Hepatocyte (in vitro differentiated cells): ENCODE results near the gene EPB41L1. TPM values are rescaled to one million over a fixed set of nuclear protein-coding genes. Genes with fewer than 3 reads are reported as not detected.

Experiments used
- DNase-seq: peaks from one replicate; pipeline ENCODE4 v3.0.0-alpha.2; 2016; ENCODE audit warnings: low spot score
- H2AFZ ChIP-seq: fragments of 200-600 bp; sonication (generic); 2 replicates; pipeline ENCODE4 v1.6.0; 2016; ENCODE audit warnings: antibody characterized with exemption, mild to moderate bottlenecking
- H3K27ac ChIP-seq: fragments of 200-600 bp; sonication (generic); 2 replicates; pipeline ENCODE4 v1.5.1; 2016; ENCODE audit warnings: mild to moderate bottlenecking
- H3K27me3 ChIP-seq: fragments of 200-600 bp; sonication (generic); 2 replicates; pipeline ENCODE4 v1.6.1; 2016
- H3K36me3 ChIP-seq: fragments of 200-600 bp; sonication (generic); replicated peaks from 2 replicates; pipeline ENCODE4 v1.5.1; 2016; ENCODE audit warnings: low read depth; ENCODE audit not compliant: insufficient read depth
- H3K4me1 ChIP-seq: fragments of 200-600 bp; sonication (generic); 2 replicates; pipeline ENCODE4 v1.5.1; 2016; ENCODE audit warnings: mild to moderate bottlenecking, moderate library complexity; ENCODE audit not compliant: insufficient read depth
- H3K4me2 ChIP-seq: fragments of 200-600 bp; sonication (generic); 2 replicates; pipeline ENCODE4 v1.6.0; 2016
- H3K4me3 ChIP-seq: fragments of 200-600 bp; sonication (generic); 2 replicates; pipeline ENCODE4 v1.5.1; 2016; ENCODE audit warnings: mild to moderate bottlenecking
- H3K79me2 ChIP-seq: fragments of 200-600 bp; sonication (generic); 2 replicates; pipeline ENCODE4 v1.6.0; 2017; ENCODE audit warnings: mild to moderate bottlenecking
- H3K9me2 ChIP-seq: fragments of 200-600 bp; sonication (generic); replicated peaks from 2 replicates; pipeline ENCODE4 v1.6.0; 2017; ENCODE audit warnings: mild to moderate bottlenecking; ENCODE audit not compliant: insufficient read depth
- H3K9me3 ChIP-seq: fragments of 200-600 bp; sonication (generic); 2 replicates; pipeline ENCODE4 v1.5.1; 2016; ENCODE audit warnings: low read depth, mild to moderate bottlenecking
- H4K20me1 ChIP-seq: fragments of 200-600 bp; sonication (generic); 2 replicates; pipeline ENCODE4 v1.6.0; 2016; ENCODE audit warnings: mild to moderate bottlenecking; ENCODE audit not compliant: insufficient read depth, poor library complexity, severe bottlenecking
- CTCF ChIP-seq: fragments of 200-600 bp; sonication (generic); IDR thresholded peaks from 2 replicates; pipeline ENCODE4 v1.5.1; 2016; ENCODE audit warnings: antibody characterized with exemption, mild to moderate bottlenecking; ENCODE audit not compliant: poor library complexity
- EZH2 ChIP-seq: fragments of 200-600 bp; sonication (generic); IDR thresholded peaks from 2 replicates; pipeline ENCODE4 v1.6.1; 2016; ENCODE audit warnings: antibody characterized with exemption, mild to moderate bottlenecking, borderline replicate concordance
- EZH2phosphoT487 ChIP-seq: fragments of 200-600 bp; sonication (generic); IDR thresholded peaks from one replicate; pipeline ENCODE4 v1.6.1; 2018; ENCODE audit warnings: antibody characterized with exemption, mild to moderate bottlenecking, low read depth, moderate library complexity; ENCODE audit not compliant: unreplicated experiment, severe bottlenecking
- WGBS: methylation state at CpG from one replicate; pipeline ENCODE4 v1.1.6; 2016; ENCODE audit warnings: low lambda C conversion rate; ENCODE audit errors: missing lambda C conversion rate; 5-methylcytosine and 5-hydroxymethylcytosine counted together
- polyA plus RNA-seq: library from polyadenylated mRNA; unstranded; fragments of >200 nt; fragmentation: Nextera tagmentation; extraction: Ambion mirVana; gene quantifications from 2 replicates; pipeline ENCODE4 v1.2.1, GENCODE V29; 2016
- total RNA-seq: library from RNA; depleted of rRNA; stranded (reverse); fragments of >200 nt; gene quantifications from 2 replicates; pipeline ENCODE4 v1.2.3, GENCODE V29; 2014

Gene EPB41L1
- total and polyA plus RNA-seq, 2 experiments from 2014 or later = 25.2 to 36.4 TPM

DNA sequence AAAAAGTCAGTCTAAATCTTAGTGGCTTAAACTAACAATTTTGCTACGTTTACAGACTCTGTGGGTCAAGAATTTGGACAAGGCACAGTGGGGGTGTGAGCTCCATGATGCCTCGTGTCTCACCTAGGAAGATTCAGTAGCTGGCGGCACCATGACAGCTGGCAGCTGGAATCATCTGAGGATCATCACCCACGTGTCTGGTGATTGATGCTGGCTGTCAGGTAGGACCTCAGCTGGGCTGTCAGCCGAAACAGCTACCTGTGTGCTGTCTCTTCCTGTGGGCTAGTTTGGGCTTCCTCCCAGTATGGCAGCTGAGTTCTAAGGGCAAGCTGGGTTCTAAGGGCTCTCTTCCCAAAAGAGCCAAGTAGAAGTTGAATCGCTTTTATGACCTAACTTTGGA, 125.2 kb downstream of the EPB41L1 start:
- WGBS = 78% methylated on average over 6 of the region's 6 CpGs
- Histone ChIP-seq H3K79me2 (no peaks in the 10 kb centered on the region), H3K9me3 (no peaks in the 10 kb centered on the region), H3K36me3 (no peaks in the 10 kb centered on the region), H3K4me1 (no peaks in the 10 kb centered on the region), H3K4me3 (no peak overlapping the region), H4K20me1 (no peaks in the 10 kb centered on the region), H2AFZ (no peak overlapping the region), H3K4me2 (no peak overlapping the region), H3K27ac (no peak overlapping the region), H3K9me2 (no peaks in the 10 kb centered on the region), H3K27me3 (no peaks in the 10 kb centered on the region)
- TF ChIP-seq CTCF = no peak
- TF ChIP-seq EZH2phosphoT487 = no peak
- TF ChIP-seq EZH2 = no peak
- DNase-seq = no peak

- WGBS = 89% methylated on average over 10 of the region's 10 CpGs
- Histone ChIP-seq H3K4me1 (no peaks in the 10 kb centered on the region), H3K9me2 (no peaks in the 10 kb centered on the region), H3K27ac (no peak overlapping the region), H3K9me3 (no peaks in the 10 kb centered on the region), H3K4me2 (no peak overlapping the region), H3K36me3 (no peaks in the 10 kb centered on the region), H4K20me1 (no peaks in the 10 kb centered on the region), H3K27me3 (no peaks in the 10 kb centered on the region), H2AFZ (no peak overlapping the region), H3K4me3 (no peak overlapping the region), H3K79me2 (no peaks in the 10 kb centered on the region)
- DNase-seq = no peak
- no peak for TF ChIP-seq EZH2
- TF ChIP-seq CTCF = no peak
- TF ChIP-seq EZH2phosphoT487 = no peak
Measured at GRCh38 chr20:36281785-36282380, 127.3 kb downstream of the EPB41L1 start.

Other genes with a start within 250 kb of the EPB41L1 start
- 45.7 and 58.0 TPM in 2 replicates for gene SCAND1, start 200.2 kb upstream of the EPB41L1 start, total RNA-seq
- gene SCAND1, start 200.2 kb upstream of the EPB41L1 start, polyA plus RNA-seq = 177 and 183 TPM in 2 replicates
- gene CNBD2, start 186.2 kb upstream of the EPB41L1 start, total RNA-seq = 4.7 TPM in 2 replicates
- gene CNBD2, start 186.2 kb upstream of the EPB41L1 start, polyA plus RNA-seq = 3.6 TPM in 1 of 2 replicates, not detected in the other
- gene AAR2, start 81.7 kb downstream of the EPB41L1 start, total RNA-seq = 26.7 and 29.4 TPM in 2 replicates
- 34.6 and 36.7 TPM in 2 replicates for gene AAR2, start 81.7 kb downstream of the EPB41L1 start, polyA plus RNA-seq
- gene DLGAP4, start 151.6 kb downstream of the EPB41L1 start, total RNA-seq = 13.8 and 16.5 TPM in 2 replicates
- gene DLGAP4, start 151.6 kb downstream of the EPB41L1 start, polyA plus RNA-seq = 39.4 and 48.6 TPM in 2 replicates